HUDEP-2 (cell line): Measurements from ENCODE around the gene CHID1.

Experiments used
- DNase-seq, 76 experiments: peaks; one replicate each; lab custom pipeline; 2025; ENCODE audit not compliant: unreplicated experiment in 76 of 76; lab: John Stamatoyannopoulos, UW

Gene CHID1

DNA sequence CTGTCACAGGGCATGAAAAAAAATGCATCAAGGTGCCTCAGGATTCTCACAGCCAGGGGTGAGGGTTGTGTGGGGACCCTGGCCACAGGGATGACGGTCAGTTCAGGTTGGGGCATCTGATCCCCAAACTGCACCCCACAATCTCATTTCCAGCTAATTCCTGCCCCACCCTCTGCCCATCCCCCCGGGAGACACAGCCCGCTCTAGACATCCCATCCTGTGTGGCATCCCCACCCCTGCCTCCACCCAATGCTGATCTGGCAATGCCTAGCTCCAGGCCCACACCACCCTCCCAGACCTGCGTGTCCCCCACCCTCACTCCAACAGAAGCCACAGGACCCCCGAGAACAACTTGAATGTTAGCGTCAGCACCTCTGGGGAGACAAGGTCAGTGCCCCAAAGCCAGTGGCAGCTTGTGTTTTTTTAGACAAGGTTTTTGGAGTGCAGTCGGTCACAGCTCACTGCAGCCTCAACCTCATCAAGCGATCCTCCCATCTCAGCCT is 42.7 kb downstream of the CHID1 start:
- DNase-seq, result no peak

GRCh38 chr11:866481-866880 is 44.1 kb downstream of the CHID1 start:
- no peak for DNase-seq

GRCh38 chr11:865462-866430 is 44.9 kb downstream of the CHID1 start:
- DNase-seq, result no peak

- DNase-seq, result no peak
Measured at GRCh38 chr11:864898-865297, 45.7 kb downstream of the CHID1 start.

- peak in 1 of 76 experiments; percentile 6 for DNase-seq
Measured at GRCh38 chr11:863910-864827, 46.4 kb downstream of the CHID1 start.

GRCh38 chr11:863023-863909 is 47.3 kb downstream of the CHID1 start:
- no peak for DNase-seq

- no peak for DNase-seq
Measured at GRCh38 chr11:862696-863022, 48.0 kb downstream of the CHID1 start.

GRCh38 chr11:862081-862661 is 48.4 kb downstream of the CHID1 start:
- DNase-seq, result peak in 72 of 76 experiments; percentile 10 to 87 (median 70)

DNA sequence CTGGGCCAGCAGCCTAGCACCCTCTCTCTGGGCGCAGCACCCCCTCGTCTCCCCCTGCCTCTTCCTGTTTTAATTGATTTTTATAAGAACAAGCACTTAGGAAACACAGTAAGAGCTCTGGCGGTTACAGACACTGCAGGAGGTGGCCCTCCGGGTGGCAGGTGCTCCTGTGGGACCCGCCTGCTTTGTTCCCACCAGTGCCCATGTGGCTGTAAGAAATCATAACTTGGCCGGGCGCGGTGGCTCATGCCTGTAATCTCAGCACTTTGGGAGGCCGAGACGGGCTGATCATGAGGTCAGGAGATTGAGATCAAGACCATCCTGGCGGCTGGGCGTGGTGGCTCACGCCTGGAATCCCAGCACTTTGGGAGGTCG is 49.5 kb downstream of the CHID1 start:
- peak in 2 of 76 experiments; percentile 20 to 23 for DNase-seq

GRCh38 chr11:860234-861104 is 50.1 kb downstream of the CHID1 start:
- peak in 13 of 76 experiments; percentile 20 to 54 (median 30) for DNase-seq

DNA sequence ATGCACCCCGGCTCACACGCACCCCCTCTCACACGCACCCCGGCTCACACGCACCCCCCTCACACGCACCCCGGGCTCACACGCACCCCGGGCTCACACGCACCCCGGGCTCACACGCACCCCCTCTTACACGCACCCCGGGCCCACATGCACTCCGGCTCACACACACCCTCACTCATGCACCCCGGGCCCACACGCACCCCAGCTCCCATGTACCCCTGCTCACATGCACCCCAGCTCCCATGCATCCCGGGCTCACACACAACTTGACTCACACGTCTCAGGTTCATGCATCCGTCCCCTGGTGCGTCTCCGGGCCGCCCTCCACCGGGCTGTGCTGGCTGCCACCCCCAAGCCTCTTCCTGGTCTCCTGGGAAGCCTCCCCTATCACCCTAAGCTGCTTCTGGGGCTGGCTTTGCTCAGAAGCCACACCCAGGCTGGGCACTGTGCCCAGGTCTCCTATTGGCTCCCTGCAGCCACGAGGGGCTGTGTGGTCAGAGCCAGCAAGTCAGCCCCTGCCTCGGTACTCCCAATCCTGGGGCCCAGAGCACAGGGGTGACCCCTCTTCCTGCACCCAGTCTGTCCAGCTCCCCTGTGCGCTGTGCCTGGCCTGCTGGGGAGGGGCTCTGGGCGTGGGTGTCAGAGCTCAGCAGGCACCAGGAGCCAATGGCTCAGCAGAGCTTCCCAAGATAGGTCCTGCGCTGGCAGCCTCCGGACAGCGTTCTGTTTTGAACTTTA is 51.0 kb downstream of the CHID1 start:
- DNase-seq, result peak in 73 of 76 experiments; percentile 30 to 92 (median 83)

- DNase-seq, result no peak
Measured at GRCh38 chr11:858762-859339, 51.8 kb downstream of the CHID1 start.

DNA sequence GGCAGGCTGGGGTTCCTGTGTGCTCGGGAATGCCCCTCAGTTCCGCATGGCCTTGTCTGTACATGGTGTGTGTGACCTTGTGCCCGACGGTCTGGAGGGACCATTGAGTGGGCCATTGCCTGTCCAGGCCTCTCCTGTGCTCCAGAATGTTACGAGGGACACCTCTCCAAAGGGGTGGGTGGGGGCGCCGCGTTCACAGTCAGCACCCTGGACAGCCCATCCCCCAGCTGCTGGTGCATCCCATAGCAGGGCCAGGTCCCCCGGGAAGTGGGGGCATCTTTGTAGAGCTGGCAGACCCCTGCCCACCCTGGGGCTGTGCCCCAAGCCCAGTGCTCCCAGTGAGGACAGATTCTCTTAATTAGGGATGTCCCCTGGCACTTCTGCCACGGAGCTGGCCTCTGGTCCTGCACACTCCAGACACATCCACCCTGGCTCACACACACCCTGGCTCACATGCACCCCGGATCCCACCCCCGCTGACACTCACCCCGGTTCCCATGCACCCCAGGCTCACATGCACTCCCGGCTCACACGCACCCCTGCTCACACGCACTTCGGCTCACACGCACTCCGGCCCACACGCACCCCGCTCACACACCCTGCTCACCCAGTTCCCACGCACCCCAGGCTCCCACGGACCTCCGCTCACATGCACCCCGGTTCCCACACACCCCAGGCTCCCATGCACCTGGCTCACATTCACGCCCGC is 52.4 kb downstream of the CHID1 start:
- DNase-seq, result no peak

GRCh38 chr11:856397-856796 is 54.2 kb downstream of the CHID1 start:
- DNase-seq, result no peak

- DNase-seq, result no peak
Measured at GRCh38 chr11:855796-856195, 54.8 kb downstream of the CHID1 start.

- no peak for DNase-seq
Measured at GRCh38 chr11:855330-855674, 55.3 kb downstream of the CHID1 start.

GRCh38 chr11:854601-855329 is 55.8 kb downstream of the CHID1 start:
- no peak for DNase-seq
